ENCODE results near the gene ZNF790. TPM values are rescaled to one million over a fixed set of nuclear protein-coding genes. Genes with fewer than 3 reads are reported as not detected.

Gene ZNF790
- total and polyA plus RNA-seq, 2 of the 13 experiments (the other 11 are each of a cell fraction or from before 2014, with no cell fraction given) = 1.3 to 5.3 TPM

- TF ChIP-seq, protein P1, sequence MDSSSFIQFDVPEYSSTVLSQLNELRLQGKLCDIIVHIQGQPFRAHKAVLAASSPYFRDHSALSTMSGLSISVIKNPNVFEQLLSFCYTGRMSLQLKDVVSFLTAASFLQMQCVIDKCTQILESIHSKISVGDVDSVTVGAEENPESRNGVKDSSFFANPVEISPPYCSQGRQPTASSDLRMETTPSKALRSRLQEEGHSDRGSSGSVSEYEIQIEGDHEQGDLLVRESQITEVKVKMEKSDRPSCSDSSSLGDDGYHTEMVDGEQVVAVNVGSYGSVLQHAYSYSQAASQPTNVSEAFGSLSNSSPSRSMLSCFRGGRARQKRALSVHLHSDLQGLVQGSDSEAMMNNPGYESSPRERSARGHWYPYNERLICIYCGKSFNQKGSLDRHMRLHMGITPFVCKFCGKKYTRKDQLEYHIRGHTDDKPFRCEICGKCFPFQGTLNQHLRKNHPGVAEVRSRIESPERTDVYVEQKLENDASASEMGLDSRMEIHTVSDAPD (CRISPR knock-in tag; IDR thresholded peaks at IDR 0.05) = no peak
- TF ChIP-seq MBNL3 (CRISPR knock-in tag; conservative IDR thresholded peaks at IDR 0.05) = no peak
- TF ChIP-seq THAP8 (CRISPR knock-in tag; IDR thresholded peaks at IDR 0.05; ENCODE audit: borderline replicate concordance) = no peak
- TF ChIP-seq CBX2 (IDR thresholded peaks at IDR 0.05; ENCODE audit: low read depth, low read length) = no peak
- TF ChIP-seq CBX2 (CRISPR knock-in tag; IDR thresholded peaks at IDR 0.05; ENCODE audit: low read depth) = no peak
- TF ChIP-seq NFYB (CRISPR knock-in tag; IDR thresholded peaks at IDR 0.05) = peak; percentile 77
- no peak for TF ChIP-seq HHEX (CRISPR knock-in tag; IDR thresholded peaks at IDR 0.05)
- TF ChIP-seq ZSCAN9 (CRISPR knock-in tag; IDR thresholded peaks at IDR 0.05; ENCODE audit: borderline replicate concordance) = no peak
- peak; percentile 53 for TF ChIP-seq GABPB1 (CRISPR knock-in tag; IDR thresholded peaks at IDR 0.05)
- no peak for TF ChIP-seq ZNF280D (CRISPR knock-in tag; IDR thresholded peaks at IDR 0.05)
- TF ChIP-seq TFDP2 (CRISPR knock-in tag; IDR thresholded peaks at IDR 0.05) = peak; percentile 76
- TF ChIP-seq SIX1 (CRISPR knock-in tag; IDR thresholded peaks at IDR 0.05; ENCODE audit: borderline replicate concordance) = no peak
- no peak for TF ChIP-seq ZNF878 (CRISPR knock-in tag; IDR thresholded peaks at IDR 0.05)
- TF ChIP-seq E2F5 (CRISPR knock-in tag; conservative IDR thresholded peaks at IDR 0.05) = 0 out of 2 replicates have a peak, but pooled peaks have one; percentile 35
- TF ChIP-seq IRX3 (CRISPR knock-in tag; IDR thresholded peaks at IDR 0.05; ENCODE audit: borderline replicate concordance, low read depth) = no peak
- TF ChIP-seq POLR2G (IDR thresholded peaks at IDR 0.05; ENCODE audit: low read depth, low read length) = no peak
- TF ChIP-seq TBP (CRISPR knock-in tag; IDR thresholded peaks at IDR 0.05) = no peak
- TF ChIP-seq ZKSCAN8 (CRISPR knock-in tag; IDR thresholded peaks at IDR 0.05; ENCODE audit: borderline replicate concordance) = no peak
- TF ChIP-seq FOXM1 (CRISPR knock-in tag; IDR thresholded peaks at IDR 0.05) = peak; percentile 89
- no peak for TF ChIP-seq MAFG (CRISPR knock-in tag; IDR thresholded peaks at IDR 0.05)
- TF ChIP-seq THAP11 (CRISPR knock-in tag; IDR thresholded peaks at IDR 0.05) = peak; percentile 82
These were observed 66.6 kb downstream of the ZNF790 start (continued) for GRCh38 chr19:36771261-36772231.
